ENCODE data around the gene IGSF21. TPM values are rescaled to one million over a fixed set of nuclear protein-coding genes. Genes with fewer than 3 reads are reported as not detected.
"Not testable (repeated sequence)": the region's sequence is repeated elsewhere in the genome, so short reads cannot be mapped to it uniquely, and the experiment has no call there.

The IGSF21 gene
- polyA plus RNA-seq, 3 donors, result not detected

DNA sequence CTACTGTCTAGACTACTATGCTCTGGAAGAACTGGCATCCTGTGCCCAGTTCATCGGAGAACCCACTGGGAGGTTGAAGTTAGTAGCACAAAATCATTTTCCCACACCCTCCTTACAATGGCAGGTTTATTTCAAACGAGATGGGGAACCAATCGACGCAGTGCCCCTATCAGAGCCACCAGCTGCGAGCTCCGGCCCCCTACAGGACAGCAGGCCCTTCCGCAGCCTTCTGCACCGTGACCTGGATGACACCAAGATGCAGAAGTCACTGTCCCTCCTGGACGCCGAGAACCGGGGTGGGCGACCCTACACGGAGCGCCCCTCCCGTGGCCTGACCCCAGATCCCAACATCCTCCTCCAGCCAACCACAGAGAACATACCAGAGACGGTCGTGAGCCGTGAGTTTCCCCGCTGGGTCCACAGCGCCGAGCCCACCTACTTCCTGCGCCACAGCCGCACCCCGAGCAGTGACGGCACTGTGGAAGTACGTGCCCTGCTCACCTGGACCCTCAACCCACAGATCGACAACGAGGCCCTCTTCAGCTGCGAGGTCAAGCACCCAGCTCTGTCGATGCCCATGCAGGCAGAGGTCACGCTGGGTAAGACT is 257.6 kb downstream of the IGSF21 start:
- Histone ChIP-seq H3K27ac (ENCODE audit: low read depth in 1 of 2, low read length in 2 of 2) (no peak overlapping the region), H3K9ac (ENCODE audit: insufficient read depth, low read length, poor library complexity, severe bottlenecking) (no peak overlapping the region), H3K36me3 (replicated peaks in 1 of 2; ENCODE audit: control insufficient read depth in 1 of 2, insufficient read depth in 2 of 2, low read length in 2 of 2) (no peaks in the 10 kb centered on the region), H4K20me1 (ENCODE audit: insufficient read depth, low read length) (no peaks in the 10 kb centered on the region), H3K79me2 (ENCODE audit: insufficient read depth, low read length) (no peaks in the 10 kb centered on the region), H2AFZ (ENCODE audit: insufficient read depth, low read depth, low read length, poor library complexity, severe bottlenecking) (no peak overlapping the region), H3K4me2 (replicated peaks; ENCODE audit: extremely low read depth, low read length, poor library complexity, severe bottlenecking) (no peak overlapping the region), H3K9me3 (replicated peaks in 1 of 2; ENCODE audit: control insufficient read depth in 1 of 2, insufficient read depth in 1 of 2, low read length in 2 of 2) (no peaks in the 10 kb centered on the region), H3K4me3 (replicated peaks in 1 of 3; ENCODE audit: low read depth in 2 of 3, low read length in 3 of 3) (no peak overlapping the region), H3K4me1 (ENCODE audit: control insufficient read depth in 1 of 2, insufficient read depth in 2 of 2, low read length in 2 of 2) (no peaks in the 10 kb centered on the region), H3K27me3 (ENCODE audit: control insufficient read depth in 2 of 2, insufficient read depth in 2 of 2, low read length in 2 of 2) (no peaks in the 10 kb centered on the region)
- no peak for DNase-seq
- Mint-ChIP-seq H3K9me3 (peaks cover 0 to 6% (median 3%) of the 10 kb centered on the region in 7 donors), H3K27ac (no peak overlapping the region), H3K4me3 (no peak overlapping the region), H3K36me3 (no peaks in the 10 kb centered on the region), H3K4me1 (no peaks in the 10 kb centered on the region), H3K27me3 (ENCODE audit: low read depth in 3 of 3) (peaks cover 2 to 4% (median 4%) of the 10 kb centered on the region in 3 donors)
- intact Hi-C loops (cut with micrococcal nuclease), result no loop called here
- no peak for TF ChIP-seq CTCF (IDR thresholded peaks at IDR 0.05)
- 88% methylated on average over 21 of the region's 31 CpGs for WGBS (ENCODE audit: insufficient coverage)

DNA sequence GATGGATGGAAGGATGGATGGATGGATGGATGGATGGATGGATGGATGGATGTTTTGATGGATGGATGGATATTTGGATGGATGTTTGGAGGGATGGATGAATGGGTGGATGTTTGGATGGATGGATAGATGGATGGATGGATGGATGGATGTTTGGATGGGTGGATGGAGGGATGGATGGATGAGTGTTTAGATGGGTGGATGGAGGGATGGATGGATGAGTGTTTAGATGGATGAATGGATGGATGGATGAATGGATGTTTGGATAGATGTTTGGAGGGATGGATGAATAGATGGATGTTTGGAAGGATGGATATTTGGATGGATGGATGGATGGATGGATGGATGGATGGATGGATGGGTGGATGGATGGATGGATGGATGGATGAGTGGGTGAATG is 264.9 kb downstream of the IGSF21 start:
- H3K4me3 ChIP-seq (replicated peaks in 1 of 3; ENCODE audit: low read depth in 2 of 3, low read length in 3 of 3); H2AFZ ChIP-seq (ENCODE audit: insufficient read depth, low read depth, low read length, poor library complexity, severe bottlenecking); H3K79me2 ChIP-seq (ENCODE audit: insufficient read depth, low read length); H3K27me3 ChIP-seq (ENCODE audit: control insufficient read depth in 2 of 2, insufficient read depth in 2 of 2, low read length in 2 of 2); H3K9ac ChIP-seq (ENCODE audit: insufficient read depth, low read length, poor library complexity, severe bottlenecking); H3K36me3 Mint-ChIP-seq; DNase-seq; H3K4me2 ChIP-seq (replicated peaks; ENCODE audit: extremely low read depth, low read length, poor library complexity, severe bottlenecking); H3K4me1 Mint-ChIP-seq; intact Hi-C loops (cut with micrococcal nuclease); H3K27ac Mint-ChIP-seq; H3K27me3 Mint-ChIP-seq (ENCODE audit: low read depth in 3 of 3); H3K9me3 ChIP-seq (replicated peaks in 1 of 2; ENCODE audit: control insufficient read depth in 1 of 2, insufficient read depth in 1 of 2, low read length in 2 of 2); H3K9me3 Mint-ChIP-seq; H4K20me1 ChIP-seq (ENCODE audit: insufficient read depth, low read length); H3K27ac ChIP-seq (ENCODE audit: low read depth in 1 of 2, low read length in 2 of 2); H3K4me3 Mint-ChIP-seq; H3K4me1 ChIP-seq (ENCODE audit: control insufficient read depth in 1 of 2, insufficient read depth in 2 of 2, low read length in 2 of 2); H3K36me3 ChIP-seq (replicated peaks in 1 of 2; ENCODE audit: control insufficient read depth in 1 of 2, insufficient read depth in 2 of 2, low read length in 2 of 2): not testable (repeated sequence)
